CD4-positive, alpha-beta T cell (primary cell): Measurements from ENCODE around the gene KMT2C. TPM values are rescaled to one million over a fixed set of nuclear protein-coding genes. Genes with fewer than 3 reads are reported as not detected.
"Not testable (repeated sequence)": the region's sequence is repeated elsewhere in the genome, so short reads cannot be mapped to it uniquely, and the experiment has no call there.

Experiments
- ATAC-seq: fragments of 200-7000 bp; cut with Tn5 transposase; one replicate; pipeline ENCODE4 v1.10.0; 2022; ENCODE audit warnings: mild to moderate bottlenecking; ENCODE audit not compliant: poor library complexity
- CTCF ChIA-PET: fragments of 350-600 bp; sonication (Branson Sonifier 250); formaldehyde crosslinking; loops from one replicate; lab custom pipeline; 2021; ENCODE audit warnings: antibody characterized with exemption, inconsistent platforms; lab: Charles Lee
- POLR2A ChIA-PET: fragments of 350-600 bp; sonication (Branson Sonifier 250); formaldehyde crosslinking; loops from one replicate; lab custom pipeline; 2021; ENCODE audit warnings: antibody characterized with exemption, inconsistent platforms; lab: Charles Lee
- DNase-seq, 14 experiments: peaks; one replicate each; pipeline ENCODE4 v3.0.0-alpha.2; 2013 to 2020; ENCODE audit warnings: mixed read lengths in 2 of 14
- H3K27ac ChIP-seq, 2 donors: one replicate each; pipeline versions ENCODE4 v1.5.1 to v1.7.0; 2013; ENCODE audit warnings: low read length in 2 of 2, low read depth in 1 of 2, mild to moderate bottlenecking in 1 of 2
- H3K27me3 ChIP-seq, 2 experiments: 1 replicate in 1 of 2; 2 replicates in 1 of 2; pipeline versions ENCODE4 v1.6.1 to v1.7.0; 2013; ENCODE audit warnings: low read length in 2 of 2, control low read depth in 1 of 2, mild to moderate bottlenecking in 1 of 2, moderate library complexity in 1 of 2; ENCODE audit not compliant: insufficient read depth in 2 of 2, control insufficient read depth in 1 of 2
- H3K36me3 ChIP-seq: one replicate; pipeline ENCODE4 v1.6.1; 2013; ENCODE audit warnings: low read length, control low read depth; ENCODE audit not compliant: insufficient read depth
- H3K4me1 ChIP-seq: one replicate; pipeline ENCODE4 v1.6.1; 2013; ENCODE audit warnings: low read length, control low read depth; ENCODE audit not compliant: insufficient read depth
- H3K4me3 ChIP-seq: one replicate; pipeline ENCODE4 v1.5.1; 2013; ENCODE audit warnings: mild to moderate bottlenecking, low read length, moderate library complexity
- H3K9me3 ChIP-seq, 2 experiments: 1 replicate in 1 of 2; 2 replicates in 1 of 2; pipeline versions ENCODE4 v1.6.1 to v1.7.0; 2013; ENCODE audit warnings: low read length in 2 of 2, mild to moderate bottlenecking in 2 of 2, control low read depth in 1 of 2, moderate library complexity in 1 of 2; ENCODE audit not compliant: control insufficient read depth in 1 of 2, insufficient read depth in 1 of 2
- H3K27ac Mint-ChIP-seq: one replicate; pipeline ENCODE4 v1.8.0; 2020; ENCODE audit warnings: mixed read lengths
- H3K27me3 Mint-ChIP-seq: one replicate; pipeline ENCODE4 v1.8.0; 2021; ENCODE audit warnings: mixed read lengths
- H3K36me3 Mint-ChIP-seq: one replicate; pipeline ENCODE4 v1.8.0; 2021; ENCODE audit warnings: low read depth, mixed read lengths
- H3K4me1 Mint-ChIP-seq: one replicate; pipeline ENCODE4 v1.8.0; 2021; ENCODE audit warnings: low read depth, mixed read lengths
- H3K4me3 Mint-ChIP-seq: one replicate; pipeline ENCODE4 v1.8.0; 2020; ENCODE audit warnings: mild to moderate bottlenecking, mixed read lengths
- H3K9me3 Mint-ChIP-seq: one replicate; pipeline ENCODE4 v1.8.0; 2020; ENCODE audit warnings: mixed read lengths
- intact Hi-C, 2 experiments: fragments of 100-400 bp; cut with DNase I in 1 of 2; cut with micrococcal nuclease in 1 of 2; formaldehyde crosslinking; loops; one replicate each; pipeline versions ENCODE4 v1.15.1 to v1.9.0; 2023 to 2025; cut with DNase I, micrococcal nuclease
- total RNA-seq, 174 experiments: library from RNA in 2 of 174; stranded (reverse) in 2 of 174; gene quantifications; one replicate each; pipeline ENCODE4 v1.2.3 and lab custom pipeline; 2021 to 2026
- TF ChIP-seq, protein P1 (sequence below): fragments of 200-600 bp; IDR thresholded peaks from one replicate; pipeline ENCODE4 v1.8.0; 2022; ENCODE audit warnings: antibody characterized with exemption, mild to moderate bottlenecking

KMT2C gene
- total RNA-seq, 2 experiments from 2014 or later: 113 to 118 TPM

- ChIA-PET CTCF (no interaction called here), POLR2A (no interaction called here)
- no peak overlapping the region for H3K4me3 ChIP-seq
- no peaks in the 10 kb centered on the region for H3K27me3 ChIP-seq
- H3K36me3 ChIP-seq: no peaks in the 10 kb centered on the region
- H3K9me3 Mint-ChIP-seq: peaks cover 2% of the 10 kb centered on the region
- H3K9me3 ChIP-seq: peaks cover 0 to 15% of the 10 kb centered on the region in 2 experiments
- H3K27me3 Mint-ChIP-seq: no peaks in the 10 kb centered on the region
- TF ChIP-seq, protein P1, sequence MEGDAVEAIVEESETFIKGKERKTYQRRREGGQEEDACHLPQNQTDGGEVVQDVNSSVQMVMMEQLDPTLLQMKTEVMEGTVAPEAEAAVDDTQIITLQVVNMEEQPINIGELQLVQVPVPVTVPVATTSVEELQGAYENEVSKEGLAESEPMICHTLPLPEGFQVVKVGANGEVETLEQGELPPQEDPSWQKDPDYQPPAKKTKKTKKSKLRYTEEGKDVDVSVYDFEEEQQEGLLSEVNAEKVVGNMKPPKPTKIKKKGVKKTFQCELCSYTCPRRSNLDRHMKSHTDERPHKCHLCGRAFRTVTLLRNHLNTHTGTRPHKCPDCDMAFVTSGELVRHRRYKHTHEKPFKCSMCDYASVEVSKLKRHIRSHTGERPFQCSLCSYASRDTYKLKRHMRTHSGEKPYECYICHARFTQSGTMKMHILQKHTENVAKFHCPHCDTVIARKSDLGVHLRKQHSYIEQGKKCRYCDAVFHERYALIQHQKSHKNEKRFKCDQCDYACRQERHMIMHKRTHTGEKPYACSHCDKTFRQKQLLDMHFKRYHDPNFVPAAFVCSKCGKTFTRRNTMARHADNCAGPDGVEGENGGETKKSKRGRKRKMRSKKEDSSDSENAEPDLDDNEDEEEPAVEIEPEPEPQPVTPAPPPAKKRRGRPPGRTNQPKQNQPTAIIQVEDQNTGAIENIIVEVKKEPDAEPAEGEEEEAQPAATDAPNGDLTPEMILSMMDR: no peak
- H3K27ac Mint-ChIP-seq: no peak overlapping the region
- H3K4me1 Mint-ChIP-seq: peaks cover 59% of the 10 kb centered on the region
- H3K4me3 Mint-ChIP-seq: peak overlapping the region; percentile 16
- peaks cover 19% of the 10 kb centered on the region for H3K4me1 ChIP-seq
- no peak for DNase-seq
- H3K36me3 Mint-ChIP-seq: peaks cover 7% of the 10 kb centered on the region
- intact Hi-C loops: no loop called here
- no peak for ATAC-seq
- H3K27ac ChIP-seq: no peak overlapping the region
Observed at GRCh38 chr7:152392254-152392653, 43.5 kb downstream of the KMT2C start.

- H3K36me3 ChIP-seq, intact Hi-C loops, H3K4me3 ChIP-seq, H3K27me3 Mint-ChIP-seq, H3K27me3 ChIP-seq, H3K27ac Mint-ChIP-seq, H3K4me1 ChIP-seq, DNase-seq, ATAC-seq, H3K27ac ChIP-seq, H3K4me3 Mint-ChIP-seq, POLR2A ChIA-PET, H3K36me3 Mint-ChIP-seq, CTCF ChIA-PET, H3K9me3 Mint-ChIP-seq: not testable (repeated sequence)
- H3K9me3 ChIP-seq: peaks cover 6 to 12% of the 10 kb centered on the region in 2 experiments
- H3K4me1 Mint-ChIP-seq: peaks cover 26% of the 10 kb centered on the region
Observed at GRCh38 chr7:152386136-152386764, 49.6 kb downstream of the KMT2C start.

DNA sequence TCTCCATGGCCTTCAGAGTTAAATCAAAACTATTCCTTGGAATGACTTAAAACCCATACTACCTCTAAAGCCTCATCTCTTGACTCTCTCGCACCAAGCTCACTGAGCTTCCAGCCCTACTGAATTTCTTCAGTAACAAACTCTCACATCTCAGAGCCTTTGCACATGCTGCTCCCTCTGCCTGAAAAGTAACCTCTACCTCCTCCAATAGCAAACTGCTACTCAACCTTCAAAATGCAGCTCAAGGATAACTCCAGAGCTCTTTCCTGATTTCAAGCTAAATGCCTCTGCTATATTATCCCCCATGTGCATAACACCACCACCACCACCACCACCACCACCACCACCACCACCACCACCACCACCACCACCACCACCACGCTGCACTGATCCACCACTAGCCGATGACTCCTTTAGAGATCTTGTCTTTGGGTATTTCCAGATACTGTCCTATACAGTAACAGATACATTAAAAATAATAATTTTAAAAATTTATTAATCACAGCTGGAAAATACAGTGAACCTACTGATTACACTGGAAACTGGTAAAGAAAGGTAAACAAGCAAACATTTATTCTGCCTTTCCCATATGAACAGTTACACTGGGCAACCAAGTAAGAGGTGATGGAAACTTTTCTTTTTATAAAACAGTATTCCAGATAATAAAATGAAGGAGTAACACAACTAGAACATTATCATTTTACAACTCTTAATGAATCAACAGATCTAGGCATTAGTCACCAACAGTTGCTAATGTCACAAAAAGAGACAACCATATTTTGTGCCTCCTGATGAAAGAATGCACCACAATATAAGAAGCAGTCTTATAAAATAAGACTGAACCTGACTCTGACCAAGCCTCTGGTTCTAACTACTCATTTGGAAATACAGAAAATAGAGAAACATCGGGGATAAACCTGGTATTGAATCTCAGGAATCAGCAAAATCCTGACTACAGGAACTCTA lies 51.3 kb downstream of the KMT2C start:
- peaks cover 6 to 19% of the 10 kb centered on the region in 2 experiments for H3K9me3 ChIP-seq
- H3K27ac Mint-ChIP-seq, H3K36me3 Mint-ChIP-seq, H3K27me3 ChIP-seq, H3K27ac ChIP-seq, CTCF ChIA-PET, DNase-seq, POLR2A ChIA-PET, H3K36me3 ChIP-seq, H3K4me3 ChIP-seq, ATAC-seq, H3K9me3 Mint-ChIP-seq, H3K27me3 Mint-ChIP-seq: not testable (repeated sequence)
- Mint-ChIP-seq H3K4me3 (peak overlapping the region; percentile 28), H3K4me1 (peaks cover 19% of the 10 kb centered on the region)
- H3K4me1 ChIP-seq: peaks cover 12% of the 10 kb centered on the region
- intact Hi-C loops: loop anchor here in 1 of 2 experiments (5.0 kb wide), 1 partner anchor 38 kb away; no protein-coding TSS in a partner anchor
